A549 (cell line): Measurements from ENCODE around the gene SIAH3. TPM values are rescaled to one million over a fixed set of nuclear protein-coding genes. Genes with fewer than 3 reads are reported as not detected.

ENCODE experiments used
- ATAC-seq, 2 experiments: fragments of 200-7000 bp in 1 of 2; fragments of >200 bp in 1 of 2; cut with Nextera tagmentation in 1 of 2; cut with Tn5 transposase in 1 of 2; 3 replicates each; pipeline versions ENCODE4 v1.8.0 to v1.9.1; 2018 to 2020; ENCODE audit warnings: mild to moderate bottlenecking in 1 of 2, moderate library complexity in 1 of 2
- CTCF ChIA-PET: fragments of 300-600 bp; sonication (Branson Sonifier 250); formaldehyde crosslinking; extraction: SDS; loops from one replicate; lab custom pipeline; 2021; ENCODE audit warnings: antibody characterized with exemption, inconsistent platforms; lab: Yijun Ruan, JAX
- POLR2A ChIA-PET: fragments of 350-600 bp; formaldehyde crosslinking; extraction: SDS; loops from one replicate; lab custom pipeline; 2021; ENCODE audit warnings: antibody characterized with exemption, inconsistent platforms; lab: Yijun Ruan, JAX
- DNase-seq, 2 experiments: peaks; one replicate each; pipeline versions ENCODE4 v3.0.0 to v3.0.0-alpha.2; 2011 to 2016; ENCODE audit warnings: low read depth in 1 of 2, low spot score in 1 of 2
- FAIRE-seq: peaks from 2 replicates; lab custom pipeline; 2011; peaks lifted over from hg19 to GRCh38; lab: Jason Lieb, UNC
- H3K27ac ChIP-seq, 2 experiments: fragments of >200 bp; sonication (Bioruptor Twin); formaldehyde crosslinking; 3 replicates each; pipeline ENCODE4 v1.5.1; 2016 to 2017
- H3K4me1 ChIP-seq: fragments of >200 bp; sonication (Bioruptor Twin); formaldehyde crosslinking; 3 replicates; pipeline ENCODE4 v1.6.1; 2016
- H3K4me2 ChIP-seq: fragments of >200 bp; sonication (Bioruptor Twin); formaldehyde crosslinking; 3 replicates; pipeline ENCODE4 v1.6.1; 2016
- H3K4me3 ChIP-seq: fragments of >200 bp; sonication (Bioruptor Twin); formaldehyde crosslinking; 3 replicates; pipeline ENCODE4 v1.5.1; 2016
- H3K9me3 ChIP-seq: fragments of >200 bp; sonication (Bioruptor Twin); formaldehyde crosslinking; 3 replicates; pipeline ENCODE4 v1.6.1; 2016
- BCL3 ChIP-seq: fragments of >200 bp; sonication (Bioruptor Twin); formaldehyde crosslinking; IDR thresholded peaks from 3 replicates; pipeline ENCODE4 v1.6.1; 2016
- CBX8 ChIP-seq: fragments of 200-600 bp; sonication (generic); IDR thresholded peaks from 2 replicates; pipeline ENCODE4 v1.6.1; 2016
- CEBPB ChIP-seq, 2 experiments: fragments of >200 bp in 1 of 2; sonication (Bioruptor Twin) in 1 of 2; formaldehyde crosslinking in 1 of 2; IDR thresholded peaks; 2 replicates each; pipeline ENCODE4 v1.6.1; 2012 to 2016
- CTCF ChIP-seq: fragments of >200 bp; sonication (Bioruptor Twin); formaldehyde crosslinking; IDR thresholded peaks from 3 replicates; pipeline ENCODE4 v1.5.1; 2016
- ELK1 ChIP-seq: fragments of 150-350 bp; IDR thresholded peaks from 2 replicates; pipeline ENCODE4 v1.6.1; 2014; ENCODE audit warnings: low read depth, mild to moderate bottlenecking, low read length
- FOSB ChIP-seq: fragments of 250-450 bp; sonication (Bioruptor Pico); IDR thresholded peaks from 2 replicates; pipeline ENCODE4 v1.5.0; 2020; ENCODE audit warnings: mild to moderate bottlenecking, moderate library complexity
- FOXS1 ChIP-seq: fragments of 250-450 bp; sonication (Bioruptor Pico); IDR thresholded peaks from 2 replicates; pipeline ENCODE4 v1.5.0; 2020; ENCODE audit warnings: mild to moderate bottlenecking, moderate library complexity
- GATA3 ChIP-seq: IDR thresholded peaks from 2 replicates; pipeline ENCODE4 v1.6.1; 2012; ENCODE audit warnings: borderline replicate concordance
- HES2 ChIP-seq: fragments of >200 bp; sonication (Bioruptor Twin); formaldehyde crosslinking; IDR thresholded peaks from 2 replicates; pipeline ENCODE4 v1.6.1; 2016
- JUN ChIP-seq, 2 experiments: fragments of >200 bp; sonication (Bioruptor Twin); formaldehyde crosslinking; IDR thresholded peaks; 2 replicates in 1 of 2; 3 replicates in 1 of 2; pipeline ENCODE4 v1.6.1; 2016 to 2017
- KDM1A ChIP-seq: fragments of 200-600 bp; sonication (generic); IDR thresholded peaks from 2 replicates; pipeline ENCODE4 v1.6.1; 2016; ENCODE audit warnings: low read depth, mild to moderate bottlenecking
- MAX ChIP-seq: IDR thresholded peaks from 2 replicates; pipeline ENCODE4 v1.6.1; 2012
- MAZ ChIP-seq: fragments of 150-350 bp; IDR thresholded peaks from 2 replicates; pipeline ENCODE4 v1.6.1; 2014; ENCODE audit warnings: antibody characterized with exemption, low read depth, low read length, borderline replicate concordance
- NFE2L2 ChIP-seq: fragments of 150-350 bp; conservative IDR thresholded peaks from 2 replicates; pipeline ENCODE4 v1.6.1; 2014; ENCODE audit warnings: low read length
- PBX3 ChIP-seq: IDR thresholded peaks from 2 replicates; pipeline ENCODE4 v1.6.1; 2012
- POLR2A ChIP-seq: IDR thresholded peaks from 2 replicates; pipeline ENCODE4 v1.6.1; 2012; ENCODE audit warnings: mild to moderate bottlenecking, low read length
- REST ChIP-seq: fragments of 200-600 bp; sonication (generic); IDR thresholded peaks from 2 replicates; pipeline ENCODE4 v1.6.1; 2016; ENCODE audit warnings: antibody characterized with exemption, mild to moderate bottlenecking, moderate library complexity
- RNF2 ChIP-seq: fragments of 200-600 bp; sonication (generic); IDR thresholded peaks from 2 replicates; pipeline ENCODE4 v1.6.1; 2016; ENCODE audit warnings: low read depth, mild to moderate bottlenecking, antibody characterized with exemption, moderate library complexity, borderline replicate concordance
- SMC3 ChIP-seq: fragments of >200 bp; sonication (Bioruptor Twin); formaldehyde crosslinking; IDR thresholded peaks from 3 replicates; pipeline ENCODE4 v1.6.1; 2018; ENCODE audit warnings: inconsistent platforms
- SREBF2 ChIP-seq: fragments of 450-650 bp; IDR thresholded peaks from 2 replicates; pipeline ENCODE4 v1.6.1; 2014; ENCODE audit warnings: mild to moderate bottlenecking, moderate library complexity
- TFCP2L1 ChIP-seq: fragments of 250-450 bp; sonication (Bioruptor Pico); IDR thresholded peaks from 2 replicates; pipeline ENCODE4 v1.5.0; 2021; ENCODE audit warnings: mild to moderate bottlenecking
- TP53 ChIP-seq: fragments of 250-450 bp; sonication (Bioruptor Pico); IDR thresholded peaks from 2 replicates; pipeline ENCODE4 v1.5.0; 2021; ENCODE audit warnings: mild to moderate bottlenecking, moderate library complexity
- ZFP36 ChIP-seq: fragments of 450-650 bp; IDR thresholded peaks from 2 replicates; pipeline ENCODE4 v1.6.1; 2014; ENCODE audit warnings: borderline replicate concordance; ENCODE audit not compliant: partially characterized antibody
- ZNF302 ChIP-seq: fragments of 250-450 bp; sonication (Bioruptor Pico); IDR thresholded peaks from 2 replicates; pipeline ENCODE4 v1.9.0; 2021; ENCODE audit warnings: inconsistent platforms, mild to moderate bottlenecking, moderate library complexity
- ZSCAN20 ChIP-seq: fragments of 250-450 bp; sonication (Bioruptor Pico); IDR thresholded peaks from 2 replicates; pipeline ENCODE4 v1.8.0; 2022; ENCODE audit warnings: mild to moderate bottlenecking, moderate library complexity
- WGBS: methylation state at CpG from one replicate; pipeline ENCODE4 v1.1.6; 2017; ENCODE audit errors: missing lambda C conversion rate; 5-methylcytosine and 5-hydroxymethylcytosine counted together
- polyA plus RNA-seq, 4 experiments: library from polyadenylated mRNA; depleted of rRNA in 3 of 4; stranded (reverse); fragments of >200 nt; fragmentation: RNase III in 1 of 4; extraction: RNeasy Plus Mini Kit Qiagen cat#74134 plus additional on column Dnase treatment in 1 of 4; gene quantifications; 2 replicates in 3 of 4; 3 replicates in 1 of 4; pipeline ENCODE4 v1.2.3, GENCODE V29; 2011 to 2017

The SIAH3 gene
- polyA plus RNA-seq, 2 of the 4 experiments (the other 2 are of a cell fraction) = not detected

- ATAC-seq (no peak), DNase-seq (no peak), FAIRE-seq (no peak)
- H3K4me2 ChIP-seq = no peak overlapping the region
- WGBS = 68% methylated on average over 9 of the region's 12 CpGs
- ChIA-PET CTCF (no interaction called here), POLR2A (no interaction called here)
- TF ChIP-seq TFCP2L1 = no peak
- TF ChIP-seq MAZ = no peak
- no peak for TF ChIP-seq CEBPB (IDR thresholded peaks at IDR 0.05)
- no peak for TF ChIP-seq MAX
- TF ChIP-seq FOXS1 (CRISPR knock-in tag) = no peak
- TF ChIP-seq NFE2L2 = no peak
- TF ChIP-seq CBX8 = no peak
- no peak for TF ChIP-seq POLR2A
- no peak for TF ChIP-seq TP53
- no peak for TF ChIP-seq FOSB (CRISPR knock-in tag)
- TF ChIP-seq GATA3 = no peak
- no peak for TF ChIP-seq RNF2
- no peak for TF ChIP-seq HES2
- TF ChIP-seq PBX3 = no peak
- TF ChIP-seq KDM1A = no peak
- TF ChIP-seq BCL3 = no peak
- no peaks in the 10 kb centered on the region for H3K9me3 ChIP-seq
- no peak overlapping the region for H3K4me3 ChIP-seq
- no peaks in the 10 kb centered on the region for H3K4me1 ChIP-seq
- no peak overlapping the region for H3K27ac ChIP-seq
These were observed 13.3 kb downstream of the SIAH3 start for GRCh38 chr13:45838171-45838745.

- ATAC-seq (no peak), FAIRE-seq (no peak), DNase-seq (no peak)
- Histone ChIP-seq H3K27ac (no peak overlapping the region), H3K4me2 (no peak overlapping the region), H3K9me3 (no peaks in the 10 kb centered on the region), H3K4me3 (no peak overlapping the region), H3K4me1 (no peaks in the 10 kb centered on the region)
- TF ChIP-seq SREBF2 = no peak
- TF ChIP-seq JUN (IDR thresholded peaks at IDR 0.05) = no peak
- 10% methylated on average over 1 of the region's 1 CpG for WGBS
- POLR2A ChIA-PET = no interaction called here
- CTCF ChIA-PET = no interaction called here
These were observed 14.4 kb downstream of the SIAH3 start for GRCh38 chr13:45837111-45837510.

- ChIA-PET POLR2A (no interaction called here), CTCF (interaction anchor here (0.6 to 1.9 kb wide), 2 partner anchors 11 to 453 kb away, joined by 4 to 5 read pairs; no protein-coding TSS in a partner anchor)
- DNase-seq = no peak
- no peak overlapping the region for H3K27ac ChIP-seq
- no peak for FAIRE-seq
- ATAC-seq = no peak
- no peaks in the 10 kb centered on the region for H3K9me3 ChIP-seq
- no peak overlapping the region for H3K4me3 ChIP-seq
- no peak overlapping the region for H3K4me2 ChIP-seq
- no peaks in the 10 kb centered on the region for H3K4me1 ChIP-seq
- 58% methylated on average over 7 of the region's 7 CpGs for WGBS
- TF ChIP-seq SMC3 (no peak), TFCP2L1 (no peak), ZFP36 (no peak), REST (no peak), CTCF (no peak), SREBF2 (no peak), TP53 (no peak), ELK1 (no peak), ZNF302 (CRISPR knock-in tag) (no peak), ZSCAN20 (no peak)
These were observed 17.1 kb downstream of the SIAH3 start for GRCh38 chr13:45834411-45834994.
